Activated CD4-positive, alpha-beta memory T cell treated with anti-CD3 and anti-CD28 coated beads for 36 hours (primary cell): ENCODE data around the gene MRPL44. TPM values are rescaled to one million over a fixed set of nuclear protein-coding genes. Genes with fewer than 3 reads are reported as not detected.
"Not testable (repeated sequence)": the region's sequence is repeated elsewhere in the genome, so short reads cannot be mapped to it uniquely, and the experiment has no call there.

Experiments used
- CTCF ChIA-PET: fragments of 350-600 bp; sonication (Branson Sonifier 250); formaldehyde crosslinking; loops from one replicate; lab custom pipeline; 2021; ENCODE audit warnings: antibody characterized with exemption, inconsistent platforms; lab: Charles Lee
- POLR2A ChIA-PET: fragments of 350-600 bp; sonication (Branson Sonifier 250); formaldehyde crosslinking; loops from one replicate; lab custom pipeline; 2021; ENCODE audit warnings: antibody characterized with exemption; lab: Charles Lee
- DNase-seq: peaks from one replicate; pipeline ENCODE4 v3.0.0-alpha.2; 2020
- H3K27ac Mint-ChIP-seq: one replicate; pipeline ENCODE4 v1.8.0; 2021; ENCODE audit warnings: mixed read lengths
- H3K27me3 Mint-ChIP-seq: one replicate; pipeline ENCODE4 v1.8.0; 2021; ENCODE audit warnings: mixed read lengths
- H3K36me3 Mint-ChIP-seq: one replicate; pipeline ENCODE4 v1.8.0; 2021; ENCODE audit warnings: mixed read lengths
- H3K4me1 Mint-ChIP-seq: one replicate; pipeline ENCODE4 v1.8.0; 2021; ENCODE audit warnings: low read depth, mixed read lengths
- H3K4me3 Mint-ChIP-seq: one replicate; pipeline ENCODE4 v1.8.0; 2021; ENCODE audit warnings: mild to moderate bottlenecking, mixed read lengths
- H3K9me3 Mint-ChIP-seq: one replicate; pipeline ENCODE4 v1.8.0; 2021; ENCODE audit warnings: mixed read lengths
- intact Hi-C: fragments of 100-400 bp; cut with micrococcal nuclease; formaldehyde crosslinking; loops from one replicate; pipeline ENCODE4 v1.15.1; 2023
- total RNA-seq, 2 experiments: library from RNA; stranded (reverse); gene quantifications; one replicate each; pipeline ENCODE4 v1.2.3, GENCODE V29; 2021

MRPL44 gene
- total RNA-seq, 2 experiments from 2014 or later: 39.4 to 41.6 TPM

- H3K27me3 Mint-ChIP-seq: no peaks in the 10 kb centered on the region
- DNase-seq: no peak
- H3K4me3 Mint-ChIP-seq: no peak overlapping the region
- no peak overlapping the region for H3K27ac Mint-ChIP-seq
- ChIA-PET CTCF (no interaction called here), POLR2A (no interaction called here)
- peaks cover 5% of the 10 kb centered on the region for H3K9me3 Mint-ChIP-seq
- H3K36me3 Mint-ChIP-seq: peaks cover 19% of the 10 kb centered on the region
- intact Hi-C loops: no loop called here
- peaks cover 50% of the 10 kb centered on the region for H3K4me1 Mint-ChIP-seq
Measured at GRCh38 chr2:223925106-223925505, 32.2 kb upstream of the MRPL44 start.

GRCh38 chr2:223928113-223929006 lies 28.9 kb upstream of the MRPL44 start:
- Mint-ChIP-seq H3K9me3 (peaks cover 5% of the 10 kb centered on the region), H3K27ac (no peak overlapping the region), H3K27me3 (no peaks in the 10 kb centered on the region), H3K4me3 (no peak overlapping the region), H3K36me3 (peaks cover 10% of the 10 kb centered on the region), H3K4me1 (peaks cover 53% of the 10 kb centered on the region)
- intact Hi-C loops: loop anchor here (1.0 kb wide), 1 partner anchor 13 kb away; no protein-coding TSS in a partner anchor
- POLR2A ChIA-PET: interaction anchor here (1.7 kb wide), 1 partner anchor 13 kb away, joined by 6 read pairs; no protein-coding TSS in a partner anchor
- CTCF ChIA-PET: interaction anchor here (0.5 kb wide), 1 partner anchor 65 kb away, joined by 3 read pairs; no protein-coding TSS in a partner anchor
- DNase-seq: no peak

GRCh38 chr2:223929571-223930102 lies 27.6 kb upstream of the MRPL44 start:
- peaks cover 5% of the 10 kb centered on the region for H3K9me3 Mint-ChIP-seq
- intact Hi-C loops: loop anchor here (1.0 kb wide), 1 partner anchor 12 kb away; no protein-coding TSS in a partner anchor
- peaks cover 10% of the 10 kb centered on the region for H3K36me3 Mint-ChIP-seq
- peak overlapping the region; percentile 43 for H3K4me3 Mint-ChIP-seq
- peaks cover 53% of the 10 kb centered on the region for H3K4me1 Mint-ChIP-seq
- H3K27me3 Mint-ChIP-seq: no peaks in the 10 kb centered on the region
- CTCF ChIA-PET: interaction anchor here (1.1 kb wide), 1 partner anchor 11 kb away, joined by 3 read pairs; no protein-coding TSS in a partner anchor
- peak overlapping the region; percentile 57 for H3K27ac Mint-ChIP-seq
- POLR2A ChIA-PET: interaction anchor here (0.7 to 1.8 kb wide), 2 partner anchors 12 to 15 kb away, joined by 3 to 6 read pairs; no protein-coding TSS in a partner anchor
- DNase-seq: peak; percentile 59

- Mint-ChIP-seq H3K36me3 (peaks cover 9% of the 10 kb centered on the region), H3K4me3 (no peak overlapping the region), H3K27me3 (no peaks in the 10 kb centered on the region), H3K4me1 (peaks cover 60% of the 10 kb centered on the region), H3K27ac (peak overlapping the region; percentile 57), H3K9me3 (peaks cover 5% of the 10 kb centered on the region)
- intact Hi-C loops: no loop called here
- DNase-seq: no peak
- POLR2A ChIA-PET: interaction anchor here (0.7 to 1.8 kb wide), 2 partner anchors 11 to 14 kb away, joined by 3 to 6 read pairs; no protein-coding TSS in a partner anchor
- CTCF ChIA-PET: interaction anchor here (1.1 kb wide), 1 partner anchor 11 kb away, joined by 3 read pairs; no protein-coding TSS in a partner anchor
Measured at GRCh38 chr2:223930103-223930976, 26.9 kb upstream of the MRPL44 start.

- no peak overlapping the region for H3K27ac Mint-ChIP-seq
- ChIA-PET POLR2A (no interaction called here), CTCF (no interaction called here)
- H3K4me1 Mint-ChIP-seq: peaks cover 73% of the 10 kb centered on the region
- no peak overlapping the region for H3K4me3 Mint-ChIP-seq
- peaks cover 2% of the 10 kb centered on the region for H3K9me3 Mint-ChIP-seq
- intact Hi-C loops: no loop called here
- DNase-seq: no peak
- H3K36me3 Mint-ChIP-seq: peaks cover 1% of the 10 kb centered on the region
- H3K27me3 Mint-ChIP-seq: no peaks in the 10 kb centered on the region
Measured at GRCh38 chr2:223932816-223933800, 24.2 kb upstream of the MRPL44 start.

GRCh38 chr2:223934870-223935269 lies 22.4 kb upstream of the MRPL44 start:
- peak overlapping the region; percentile 23 for H3K27ac Mint-ChIP-seq
- intact Hi-C loops: loop anchor here (5.0 kb wide), 2 partner anchors 98 to 238 kb away; partner anchors contain the start of gene AP1S3
- H3K4me3 Mint-ChIP-seq: no peak overlapping the region
- H3K4me1 Mint-ChIP-seq: peaks cover 77% of the 10 kb centered on the region
- H3K36me3 Mint-ChIP-seq: peaks cover 15% of the 10 kb centered on the region
- CTCF ChIA-PET: interaction anchor here (1.0 to 1.2 kb wide), 2 partner anchors 30 to 59 kb away, joined by 3 read pairs; no protein-coding TSS in a partner anchor
- H3K27me3 Mint-ChIP-seq: no peaks in the 10 kb centered on the region
- peaks cover 17% of the 10 kb centered on the region for H3K9me3 Mint-ChIP-seq
- POLR2A ChIA-PET: interaction anchor here (1.7 kb wide), 1 partner anchor 10 kb away, joined by 6 read pairs; the partner anchor contains the start of gene WDFY1
- DNase-seq: no peak

GRCh38 chr2:223935459-223936125 lies 21.7 kb upstream of the MRPL44 start:
- CTCF ChIA-PET: interaction anchor here (1.0 to 1.2 kb wide), 2 partner anchors 30 to 58 kb away, joined by 3 read pairs; no protein-coding TSS in a partner anchor
- POLR2A ChIA-PET: interaction anchor here (0.7 to 1.7 kb wide), 2 partner anchors 9 to 25 kb away, joined by 3 to 6 read pairs; partner anchors contain the start of gene WDFY1
- Mint-ChIP-seq H3K36me3 (peaks cover 19% of the 10 kb centered on the region), H3K9me3 (peaks cover 17% of the 10 kb centered on the region), H3K27ac (peak overlapping the region; percentile 18), H3K4me1 (peaks cover 70% of the 10 kb centered on the region), H3K27me3 (no peaks in the 10 kb centered on the region), H3K4me3 (no peak overlapping the region)
- no peak for DNase-seq
- intact Hi-C loops: loop anchor here (2.0 to 5.0 kb wide), 3 partner anchors 41 to 238 kb away; partner anchors contain the start of gene AP1S3

- intact Hi-C loops: loop anchor here (2.0 to 5.0 kb wide), 3 partner anchors 42 to 240 kb away; partner anchors contain the start of gene AP1S3
- no peaks in the 10 kb centered on the region for H3K27me3 Mint-ChIP-seq
- H3K9me3 Mint-ChIP-seq: peaks cover 21% of the 10 kb centered on the region
- H3K4me1 Mint-ChIP-seq: peaks cover 72% of the 10 kb centered on the region
- POLR2A ChIA-PET: no interaction called here
- peak overlapping the region; percentile 29 for H3K4me3 Mint-ChIP-seq
- H3K36me3 Mint-ChIP-seq: peaks cover 26% of the 10 kb centered on the region
- no peak for DNase-seq
- H3K27ac Mint-ChIP-seq: peak overlapping the region; percentile 79
- CTCF ChIA-PET: no interaction called here
Measured at GRCh38 chr2:223936862-223937326, 20.4 kb upstream of the MRPL44 start.

GRCh38 chr2:223937535-223937934 lies 19.7 kb upstream of the MRPL44 start:
- H3K36me3 Mint-ChIP-seq: peaks cover 27% of the 10 kb centered on the region
- peaks cover 21% of the 10 kb centered on the region for H3K9me3 Mint-ChIP-seq
- POLR2A ChIA-PET: no interaction called here
- CTCF ChIA-PET: no interaction called here
- H3K4me3 Mint-ChIP-seq: no peak overlapping the region
- peaks cover 73% of the 10 kb centered on the region for H3K4me1 Mint-ChIP-seq
- DNase-seq: no peak
- intact Hi-C loops: loop anchor here (2.0 to 5.0 kb wide), 3 partner anchors 43 to 240 kb away; partner anchors contain the start of gene AP1S3
- no peaks in the 10 kb centered on the region for H3K27me3 Mint-ChIP-seq
- H3K27ac Mint-ChIP-seq: peak overlapping the region; percentile 62

GRCh38 chr2:223939438-223939837 lies 17.8 kb upstream of the MRPL44 start:
- H3K4me3 Mint-ChIP-seq, POLR2A ChIA-PET: not testable (repeated sequence)

More at GRCh38 chr2:223939438-223939837, 17.8 kb upstream of the MRPL44 start:
- peak overlapping the region; percentile 81 for H3K27ac Mint-ChIP-seq
- H3K9me3 Mint-ChIP-seq: peaks cover 21% of the 10 kb centered on the region
- DNase-seq, CTCF ChIA-PET, H3K27me3 Mint-ChIP-seq: not testable (repeated sequence)
- peaks cover 73% of the 10 kb centered on the region for H3K4me1 Mint-ChIP-seq
- intact Hi-C loops: loop anchor here (5.0 kb wide), 2 partner anchors 102 to 242 kb away; partner anchors contain the start of gene AP1S3
- H3K36me3 Mint-ChIP-seq: peaks cover 38% of the 10 kb centered on the region
